HepG2 (cell line): ENCODE data around the gene QSOX2. TPM values are rescaled to one million over a fixed set of nuclear protein-coding genes. Genes with fewer than 3 reads are reported as not detected.

Experiments used
- ATAC-seq: fragments of 200-7000 bp; cut with Tn5 transposase; 3 replicates; pipeline ENCODE4 v1.9.1; 2020; ENCODE audit warnings: mild to moderate bottlenecking, moderate library complexity
- BruUV-seq: library from RNA; stranded (reverse); fragments of 400-500 nt; replicated peaks from 2 replicates; lab custom pipeline; 2021; lab: Mats Ljungman, UMichigan
- CTCF ChIA-PET: fragments of 300-600 bp; formaldehyde crosslinking; extraction: SDS; loops from one replicate; lab custom pipeline; 2021; ENCODE audit warnings: low total read pairs, inconsistent platforms, low intra/inter-chr PET ratio; lab: Yijun Ruan, JAX
- POLR2A ChIA-PET: fragments of 350-600 bp; sonication (Branson Sonifier 250); formaldehyde crosslinking; loops from one replicate; lab custom pipeline; 2020; ENCODE audit warnings: antibody characterized with exemption, inconsistent platforms; lab: Yijun Ruan, JAX
- DNase-seq: peaks from one replicate; pipeline ENCODE4 v3.0.0-alpha.2; 2015; ENCODE audit warnings: low spot score
- FAIRE-seq: peaks from 3 replicates; lab custom pipeline; 2011; peaks lifted over from hg19 to GRCh38; lab: Jason Lieb, UNC
- H2AFZ ChIP-seq: one replicate; pipeline ENCODE4 v1.6.1; 2011; ENCODE audit warnings: low read length, inconsistent platforms
- H3K27ac ChIP-seq: fragments of 300-600 bp; 3 replicates; pipeline ENCODE4 v1.8.0; 2011; ENCODE audit warnings: mixed run types, mild to moderate bottlenecking, mixed read lengths, low read length, inconsistent platforms; ENCODE audit not compliant: insufficient read depth; ENCODE audit errors: extremely low read length
- H3K27me3 ChIP-seq, 2 experiments: fragments of 200-600 bp in 1 of 2; 2 replicates in 1 of 2; 3 replicates in 1 of 2; pipeline versions ENCODE4 v1.6.0 to v1.8.0; 2011; ENCODE audit warnings: low read length in 2 of 2, mild to moderate bottlenecking in 2 of 2, moderate library complexity in 2 of 2, inconsistent platforms in 1 of 2; ENCODE audit not compliant: insufficient read depth in 2 of 2, control insufficient read depth in 1 of 2
- H3K36me3 ChIP-seq, 2 experiments: fragments of 200-600 bp in 1 of 2; replicated peaks in 1 of 2; 2 replicates in 1 of 2; 3 replicates in 1 of 2; pipeline versions ENCODE4 v1.5.1 to v1.8.0; 2011; ENCODE audit warnings: low read length in 2 of 2, inconsistent platforms in 1 of 2; ENCODE audit not compliant: insufficient read depth in 2 of 2, control insufficient read depth in 1 of 2
- H3K4me1 ChIP-seq: 2 replicates; pipeline ENCODE4 v1.5.1; 2012; ENCODE audit warnings: low read length, inconsistent platforms; ENCODE audit not compliant: insufficient read depth
- H3K4me2 ChIP-seq: 2 replicates; pipeline ENCODE4 v1.6.0; 2011; ENCODE audit warnings: low read depth, low read length, inconsistent platforms
- H3K4me3 ChIP-seq, 3 experiments: fragments of 200-600 bp in 1 of 3; sonication (generic), shearing (Covaris generic) in 1 of 3; replicated peaks in 1 of 3; 2 replicates each; pipeline ENCODE4 v1.5.1; 2011 to 2016; ENCODE audit warnings: low read length in 3 of 3, inconsistent platforms in 2 of 3, low read depth in 2 of 3, mild to moderate bottlenecking in 2 of 3, control low read depth in 1 of 3, mixed read lengths in 1 of 3; ENCODE audit not compliant: insufficient read depth in 1 of 3
- H3K79me2 ChIP-seq: one replicate; pipeline ENCODE4 v1.6.1; 2011; ENCODE audit warnings: low read length, inconsistent platforms; ENCODE audit not compliant: insufficient read depth
- H3K9ac ChIP-seq: 2 replicates; pipeline ENCODE4 v1.6.0; 2011; ENCODE audit warnings: mild to moderate bottlenecking, low read depth, low read length, inconsistent platforms; ENCODE audit not compliant: insufficient read depth
- H3K9me3 ChIP-seq: 2 replicates; pipeline ENCODE4 v1.5.1; 2012; ENCODE audit warnings: mild to moderate bottlenecking, low read length
- H4K20me1 ChIP-seq: 2 replicates; pipeline ENCODE4 v1.6.0; 2011; ENCODE audit warnings: inconsistent platforms, mild to moderate bottlenecking, low read length, moderate library complexity; ENCODE audit not compliant: insufficient read depth
- KAT7 ChIP-seq: IDR thresholded peaks from 2 replicates; pipeline ENCODE4 v1.6.1; 2018; ENCODE audit warnings: borderline replicate concordance, missing compliant biosample characterization
- KLF11 ChIP-seq: IDR thresholded peaks from 2 replicates; pipeline ENCODE4 v1.6.1; 2016; ENCODE audit warnings: missing compliant biosample characterization
- LCORL ChIP-seq, 2 experiments: fragments of 450-650 bp in 1 of 2; sonication (generic) in 1 of 2; formaldehyde crosslinking in 1 of 2; IDR thresholded peaks; 2 replicates each; pipeline versions ENCODE4 v1.5.0 to v1.6.1; 2017 to 2020; ENCODE audit warnings: antibody characterized with exemption in 1 of 2, missing genetic modification reagents in 1 of 2
- MIER2 ChIP-seq: IDR thresholded peaks from 2 replicates; pipeline ENCODE4 v1.6.1; 2016; ENCODE audit warnings: missing biosample characterization, missing genetic modification reagents
- MLLT10 ChIP-seq: sonication (generic); formaldehyde crosslinking; IDR thresholded peaks from 2 replicates; pipeline ENCODE4 v1.4.0; 2020; ENCODE audit warnings: missing genetic modification reagents
- MTF2 ChIP-seq: sonication (generic); formaldehyde crosslinking; IDR thresholded peaks from 2 replicates; pipeline ENCODE4 v1.5.0; 2020; ENCODE audit warnings: missing genetic modification reagents, borderline replicate concordance
- SALL2 ChIP-seq: sonication (generic); formaldehyde crosslinking; IDR thresholded peaks from 2 replicates; pipeline ENCODE4 v1.8.1; 2023; ENCODE audit warnings: mild to moderate bottlenecking, missing genetic modification reagents, inconsistent platforms
- SETDB1 ChIP-seq: sonication (generic); formaldehyde crosslinking; IDR thresholded peaks from 2 replicates; pipeline ENCODE4 v1.5.1; 2020; ENCODE audit warnings: missing genetic modification reagents, mild to moderate bottlenecking, borderline replicate concordance
- SMAD1 ChIP-seq: sonication (generic); formaldehyde crosslinking; IDR thresholded peaks from 2 replicates; pipeline ENCODE4 v1.4.0; 2020; ENCODE audit warnings: missing genetic modification reagents, low read depth, mild to moderate bottlenecking, borderline replicate concordance
- SMC3 ChIP-seq: IDR thresholded peaks from 2 replicates; pipeline ENCODE4 v1.6.1; 2011; ENCODE audit warnings: low read length, improper control_type of control experiment
- STAG1 ChIP-seq: sonication (generic); formaldehyde crosslinking; IDR thresholded peaks from 2 replicates; pipeline ENCODE4 v1.4.0; 2020; ENCODE audit warnings: missing genetic modification reagents
- TMF1 ChIP-seq: sonication (generic); formaldehyde crosslinking; IDR thresholded peaks from 2 replicates; pipeline ENCODE4 v1.8.1; 2022; ENCODE audit warnings: low read depth, missing genetic modification reagents
- ZNF264 ChIP-seq: sonication (generic); formaldehyde crosslinking; IDR thresholded peaks from 2 replicates; pipeline ENCODE4 v1.4.0; 2020; ENCODE audit warnings: missing genetic modification reagents
- ZNF44 ChIP-seq: sonication (generic); formaldehyde crosslinking; IDR thresholded peaks from 2 replicates; pipeline ENCODE4 v1.5.1; 2020; ENCODE audit warnings: mild to moderate bottlenecking, missing genetic modification reagents
- ZSCAN12 ChIP-seq: sonication (generic); formaldehyde crosslinking; IDR thresholded peaks from 2 replicates; pipeline ENCODE4 v1.9.0; 2021; ENCODE audit warnings: mild to moderate bottlenecking, missing genetic modification reagents
- WGBS: methylation state at CpG from one replicate; pipeline ENCODE4 v1.1.6; 2017; ENCODE audit warnings: low lambda C conversion rate; 5-methylcytosine and 5-hydroxymethylcytosine counted together
- in situ Hi-C: cut with HindIII; loops from 2 replicates; pipeline ENCODE4 v1.10.0; 2017; ENCODE audit warnings: low pct_unique_long_range_greater_than_20kb; ENCODE audit not compliant: extremely low pct_ligation_motif_present
- intact Hi-C: fragments of 100-400 bp; cut with micrococcal nuclease; formaldehyde crosslinking; loops from one replicate; pipeline ENCODE4 v1.10.0; 2022; ENCODE audit not compliant: unreplicated experiment
- polyA plus RNA-seq, 8 experiments: library from polyadenylated mRNA; depleted of rRNA in 3 of 8; stranded (reverse) in 7 of 8; unstranded in 1 of 8; fragments of >200 nt; fragmentation: Illumina TruSeq in 4 of 8; extraction: Trizol in 4 of 8; gene quantifications; 2 replicates each; pipeline versions ENCODE4 v1.2.1 to v1.2.3, GENCODE V29; 2011 to 2016; ENCODE audit warnings: low read depth in 4 of 8, missing spikeins in 1 of 8, mixed read lengths in 1 of 8; ENCODE audit not compliant: insufficient read depth in 1 of 8
- total RNA-seq, 5 experiments: library from RNA; depleted of rRNA; stranded (reverse); fragments of >200 nt; fragmentation: Illumina TruSeq; extraction: Trizol; gene quantifications; 2 replicates each; pipeline ENCODE4 v1.2.3, GENCODE V29; 2016; ENCODE audit warnings: low read depth in 1 of 5
- TF ChIP-seq, protein P1 (sequence below): sonication (generic); formaldehyde crosslinking; IDR thresholded peaks from 2 replicates; pipeline ENCODE4 v1.5.0; 2020; ENCODE audit warnings: missing genetic modification reagents
- TF ChIP-seq, protein P2 (sequence below): sonication (generic); formaldehyde crosslinking; IDR thresholded peaks from 2 replicates; pipeline ENCODE4 v1.8.0; 2022; ENCODE audit warnings: mild to moderate bottlenecking, missing genetic modification reagents, moderate library complexity
- TF ChIP-seq, protein P3 (sequence below): sonication (generic); formaldehyde crosslinking; IDR thresholded peaks from 2 replicates; pipeline ENCODE4 v1.5.0; 2020; ENCODE audit warnings: mild to moderate bottlenecking, missing genetic modification reagents, moderate library complexity
- TF ChIP-seq, protein P4 (sequence below): sonication (generic); formaldehyde crosslinking; IDR thresholded peaks from 2 replicates; pipeline ENCODE4 v1.4.0; 2020; ENCODE audit warnings: missing genetic modification reagents
- TF ChIP-seq, protein P5 (sequence below): sonication (generic); formaldehyde crosslinking; IDR thresholded peaks from 2 replicates; pipeline ENCODE4 v1.8.0; 2022; ENCODE audit warnings: missing genetic modification reagents, low read depth, mild to moderate bottlenecking, borderline replicate concordance

The QSOX2 gene
- total and polyA plus RNA-seq, 2 of the 13 experiments (the other 11 are each of a cell fraction or from before 2014, with no cell fraction given), result 27.1 to 42.1 TPM

DNA sequence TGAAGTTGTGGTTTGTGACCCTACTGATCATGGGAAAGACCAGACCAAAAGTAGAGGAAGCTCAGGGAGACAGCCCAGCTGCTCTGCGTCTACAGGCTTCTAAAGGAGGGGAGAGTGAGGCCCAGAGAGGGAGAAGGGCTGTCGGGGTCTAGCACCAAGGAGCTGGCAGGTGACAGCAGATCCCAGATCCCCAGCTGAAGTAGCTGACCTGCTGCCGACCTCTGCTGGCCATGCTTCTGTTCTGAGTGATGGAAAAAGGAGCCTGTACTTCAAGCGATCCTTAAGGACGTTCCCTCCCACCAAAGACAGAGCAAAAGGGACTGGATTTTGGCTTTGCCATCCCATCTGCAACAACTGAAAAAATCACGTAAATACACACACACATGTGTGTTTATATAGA lies 22.7 kb upstream of the QSOX2 start:
- Histone ChIP-seq H3K9me3 (no peaks in the 10 kb centered on the region), H3K36me3 (no peaks in the 10 kb centered on the region), H3K9ac (no peak overlapping the region), H3K4me3 (no peak overlapping the region), H3K27ac (no peak overlapping the region), H4K20me1 (no peaks in the 10 kb centered on the region), H3K4me2 (no peak overlapping the region), H3K4me1 (peaks cover 24% of the 10 kb centered on the region), H3K27me3 (peaks cover 7 to 58% of the 10 kb centered on the region in 2 experiments; a peak in 3 of 5 replicates), H3K79me2 (no peaks in the 10 kb centered on the region), H2AFZ (no peak overlapping the region)
- intact Hi-C loops, result no loop called here
- 15% methylated on average over 6 of the region's 6 CpGs for WGBS
- in situ Hi-C loops, result loop anchor here (25.0 kb wide), 1 partner anchor 281 kb away; no protein-coding TSS in a partner anchor
- peak; percentile 64 for FAIRE-seq
- no TSS peak for BruUV-seq
- POLR2A ChIA-PET, result interaction anchor here (1.6 kb wide), 1 partner anchor 19 kb away, joined by 4 read pairs; no protein-coding TSS in a partner anchor
- peak; percentile 54 for ATAC-seq
- CTCF ChIA-PET, result no interaction called here
- peak; percentile 23 for DNase-seq
- TF ChIP-seq KAT7 (CRISPR knock-in tag), result no peak
- TF ChIP-seq, protein P1, sequence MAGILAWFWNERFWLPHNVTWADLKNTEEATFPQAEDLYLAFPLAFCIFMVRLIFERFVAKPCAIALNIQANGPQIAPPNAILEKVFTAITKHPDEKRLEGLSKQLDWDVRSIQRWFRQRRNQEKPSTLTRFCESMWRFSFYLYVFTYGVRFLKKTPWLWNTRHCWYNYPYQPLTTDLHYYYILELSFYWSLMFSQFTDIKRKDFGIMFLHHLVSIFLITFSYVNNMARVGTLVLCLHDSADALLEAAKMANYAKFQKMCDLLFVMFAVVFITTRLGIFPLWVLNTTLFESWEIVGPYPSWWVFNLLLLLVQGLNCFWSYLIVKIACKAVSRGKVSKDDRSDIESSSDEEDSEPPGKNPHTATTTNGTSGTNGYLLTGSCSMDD (CRISPR knock-in tag), result no peak
- peak; percentile 69 for TF ChIP-seq STAG1 (CRISPR knock-in tag)
- no peak for TF ChIP-seq MIER2 (CRISPR knock-in tag)
- no peak for TF ChIP-seq ZNF264
- TF ChIP-seq MTF2, result no peak
- no peak for TF ChIP-seq SALL2
- TF ChIP-seq, protein P2, sequence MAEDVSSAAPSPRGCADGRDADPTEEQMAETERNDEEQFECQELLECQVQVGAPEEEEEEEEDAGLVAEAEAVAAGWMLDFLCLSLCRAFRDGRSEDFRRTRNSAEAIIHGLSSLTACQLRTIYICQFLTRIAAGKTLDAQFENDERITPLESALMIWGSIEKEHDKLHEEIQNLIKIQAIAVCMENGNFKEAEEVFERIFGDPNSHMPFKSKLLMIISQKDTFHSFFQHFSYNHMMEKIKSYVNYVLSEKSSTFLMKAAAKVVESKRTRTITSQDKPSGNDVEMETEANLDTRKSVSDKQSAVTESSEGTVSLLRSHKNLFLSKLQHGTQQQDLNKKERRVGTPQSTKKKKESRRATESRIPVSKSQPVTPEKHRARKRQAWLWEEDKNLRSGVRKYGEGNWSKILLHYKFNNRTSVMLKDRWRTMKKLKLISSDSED, result no peak
- no peak for TF ChIP-seq SMAD1 (CRISPR knock-in tag)
- TF ChIP-seq, protein P3, sequence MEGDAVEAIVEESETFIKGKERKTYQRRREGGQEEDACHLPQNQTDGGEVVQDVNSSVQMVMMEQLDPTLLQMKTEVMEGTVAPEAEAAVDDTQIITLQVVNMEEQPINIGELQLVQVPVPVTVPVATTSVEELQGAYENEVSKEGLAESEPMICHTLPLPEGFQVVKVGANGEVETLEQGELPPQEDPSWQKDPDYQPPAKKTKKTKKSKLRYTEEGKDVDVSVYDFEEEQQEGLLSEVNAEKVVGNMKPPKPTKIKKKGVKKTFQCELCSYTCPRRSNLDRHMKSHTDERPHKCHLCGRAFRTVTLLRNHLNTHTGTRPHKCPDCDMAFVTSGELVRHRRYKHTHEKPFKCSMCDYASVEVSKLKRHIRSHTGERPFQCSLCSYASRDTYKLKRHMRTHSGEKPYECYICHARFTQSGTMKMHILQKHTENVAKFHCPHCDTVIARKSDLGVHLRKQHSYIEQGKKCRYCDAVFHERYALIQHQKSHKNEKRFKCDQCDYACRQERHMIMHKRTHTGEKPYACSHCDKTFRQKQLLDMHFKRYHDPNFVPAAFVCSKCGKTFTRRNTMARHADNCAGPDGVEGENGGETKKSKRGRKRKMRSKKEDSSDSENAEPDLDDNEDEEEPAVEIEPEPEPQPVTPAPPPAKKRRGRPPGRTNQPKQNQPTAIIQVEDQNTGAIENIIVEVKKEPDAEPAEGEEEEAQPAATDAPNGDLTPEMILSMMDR (CRISPR knock-in tag), result peak; percentile 72
- no peak for TF ChIP-seq TMF1 (CRISPR knock-in tag)
- TF ChIP-seq SETDB1 (CRISPR knock-in tag), result no peak
- TF ChIP-seq, protein P4, sequence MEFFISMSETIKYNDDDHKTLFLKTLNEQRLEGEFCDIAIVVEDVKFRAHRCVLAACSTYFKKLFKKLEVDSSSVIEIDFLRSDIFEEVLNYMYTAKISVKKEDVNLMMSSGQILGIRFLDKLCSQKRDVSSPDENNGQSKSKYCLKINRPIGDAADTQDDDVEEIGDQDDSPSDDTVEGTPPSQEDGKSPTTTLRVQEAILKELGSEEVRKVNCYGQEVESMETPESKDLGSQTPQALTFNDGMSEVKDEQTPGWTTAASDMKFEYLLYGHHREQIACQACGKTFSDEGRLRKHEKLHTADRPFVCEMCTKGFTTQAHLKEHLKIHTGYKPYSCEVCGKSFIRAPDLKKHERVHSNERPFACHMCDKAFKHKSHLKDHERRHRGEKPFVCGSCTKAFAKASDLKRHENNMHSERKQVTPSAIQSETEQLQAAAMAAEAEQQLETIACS (CRISPR knock-in tag), result no peak
- TF ChIP-seq LCORL (IDR thresholded peaks at IDR 0.05), result no peak
- TF ChIP-seq LCORL (CRISPR knock-in tag; IDR thresholded peaks at IDR 0.05), result no peak
- no peak for TF ChIP-seq ZNF44 (CRISPR knock-in tag)
- TF ChIP-seq SMC3, result peak; percentile 22; the same call in 1 of the 2 replicates
- no peak for TF ChIP-seq MLLT10 (CRISPR knock-in tag)
- TF ChIP-seq KLF11 (CRISPR knock-in tag), result no peak
- TF ChIP-seq, protein P5, sequence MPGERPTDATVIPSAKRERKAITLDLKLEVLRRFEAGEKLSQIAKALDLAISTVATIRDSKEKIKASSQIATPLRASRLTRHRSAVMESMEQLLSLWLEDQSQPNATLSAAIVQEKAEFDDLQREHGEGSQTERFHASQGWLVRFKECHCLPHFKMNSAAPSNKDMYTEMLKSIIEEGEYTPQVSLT, result no peak
- TF ChIP-seq ZSCAN12 (CRISPR knock-in tag), result no peak
